Neural progenitor cell (in vitro differentiated cells): ENCODE data around the gene BIRC5.
"Not testable (repeated sequence)": the region's sequence is repeated elsewhere in the genome, so short reads cannot be mapped to it uniquely, and the experiment has no call there.

ENCODE experiments used
- EZH2 ChIP-seq: fragments of 200-600 bp; sonication (generic); IDR thresholded peaks from 2 replicates; pipeline ENCODE4 v1.6.1; 2017; ENCODE audit warnings: antibody characterized with exemption, mild to moderate bottlenecking, moderate library complexity
- TF ChIP-seq, protein P1 (sequence below): fragments of 200-600 bp; sonication (generic); IDR thresholded peaks from 2 replicates; pipeline ENCODE4 v1.5.1; 2017; ENCODE audit warnings: antibody characterized with exemption, mild to moderate bottlenecking

DNA sequence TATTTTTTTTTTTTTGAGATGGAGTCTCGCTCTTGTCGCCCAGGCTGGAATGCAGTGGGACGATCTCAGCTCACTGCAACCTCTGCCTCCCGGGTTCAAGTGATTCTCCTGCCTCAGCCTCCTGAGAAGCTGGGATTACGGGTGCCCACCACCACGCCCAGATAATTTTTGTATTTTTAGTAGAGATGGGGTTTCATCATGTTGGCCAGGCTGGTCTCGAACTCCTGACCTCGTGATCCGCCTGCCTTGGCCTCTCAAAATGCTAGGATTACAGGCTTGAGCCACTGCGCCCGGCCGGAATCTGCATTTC lies 39.5 kb downstream of the BIRC5 start:
- TF ChIP-seq EZH2, result not testable (repeated sequence)
- TF ChIP-seq, protein P1, sequence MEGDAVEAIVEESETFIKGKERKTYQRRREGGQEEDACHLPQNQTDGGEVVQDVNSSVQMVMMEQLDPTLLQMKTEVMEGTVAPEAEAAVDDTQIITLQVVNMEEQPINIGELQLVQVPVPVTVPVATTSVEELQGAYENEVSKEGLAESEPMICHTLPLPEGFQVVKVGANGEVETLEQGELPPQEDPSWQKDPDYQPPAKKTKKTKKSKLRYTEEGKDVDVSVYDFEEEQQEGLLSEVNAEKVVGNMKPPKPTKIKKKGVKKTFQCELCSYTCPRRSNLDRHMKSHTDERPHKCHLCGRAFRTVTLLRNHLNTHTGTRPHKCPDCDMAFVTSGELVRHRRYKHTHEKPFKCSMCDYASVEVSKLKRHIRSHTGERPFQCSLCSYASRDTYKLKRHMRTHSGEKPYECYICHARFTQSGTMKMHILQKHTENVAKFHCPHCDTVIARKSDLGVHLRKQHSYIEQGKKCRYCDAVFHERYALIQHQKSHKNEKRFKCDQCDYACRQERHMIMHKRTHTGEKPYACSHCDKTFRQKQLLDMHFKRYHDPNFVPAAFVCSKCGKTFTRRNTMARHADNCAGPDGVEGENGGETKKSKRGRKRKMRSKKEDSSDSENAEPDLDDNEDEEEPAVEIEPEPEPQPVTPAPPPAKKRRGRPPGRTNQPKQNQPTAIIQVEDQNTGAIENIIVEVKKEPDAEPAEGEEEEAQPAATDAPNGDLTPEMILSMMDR, result not testable (repeated sequence)
